SK-N-SH treated with all-trans-retinoic acid at 6 μM for 48 hours (cell line): ENCODE data around the gene SLC2A13.

Source experiments
- ATAC-seq: fragments of 200-7000 bp; cut with Tn5 transposase; 3 replicates; pipeline ENCODE4 v1.9.1; 2020; ENCODE audit warnings: mild to moderate bottlenecking, moderate library complexity
- ARNTL ChIP-seq: fragments of 450-650 bp; formaldehyde crosslinking; IDR thresholded peaks from 2 replicates; pipeline ENCODE4 v1.5.0; 2020; ENCODE audit warnings: low read depth, mild to moderate bottlenecking, moderate library complexity, borderline replicate concordance
- BACH2 ChIP-seq: fragments of 250-450 bp; sonication (Bioruptor Pico); IDR thresholded peaks from 2 replicates; pipeline ENCODE4 v1.9.0; 2021; ENCODE audit warnings: mild to moderate bottlenecking, borderline replicate concordance
- CREB5 ChIP-seq: fragments of 250-450 bp; sonication (Bioruptor Pico); IDR thresholded peaks from 2 replicates; pipeline ENCODE4 v1.5.1; 2020; ENCODE audit warnings: low read depth, mild to moderate bottlenecking, moderate library complexity
- CSRNP3 ChIP-seq: fragments of 250-450 bp; sonication (Bioruptor Pico); IDR thresholded peaks from 2 replicates; pipeline ENCODE4 v1.5.1; 2021; ENCODE audit warnings: mild to moderate bottlenecking, moderate library complexity
- ESRRG ChIP-seq: fragments of 250-450 bp; sonication (Bioruptor Pico); IDR thresholded peaks from 2 replicates; pipeline ENCODE4 v1.6.1; 2021; ENCODE audit warnings: mild to moderate bottlenecking
- GLIS3 ChIP-seq: fragments of 250-450 bp; sonication (Bioruptor Pico); IDR thresholded peaks from 2 replicates; pipeline ENCODE4 v1.5.0; 2020; ENCODE audit warnings: mild to moderate bottlenecking, moderate library complexity
- ISL1 ChIP-seq: fragments of 250-450 bp; sonication (Bioruptor Pico); IDR thresholded peaks from 2 replicates; pipeline ENCODE4 v2.1.2; 2022; ENCODE audit warnings: mild to moderate bottlenecking, moderate library complexity
- PATZ1 ChIP-seq: fragments of 250-450 bp; sonication (Bioruptor Pico); IDR thresholded peaks from 2 replicates; pipeline ENCODE4 v1.8.0; 2020; ENCODE audit warnings: mild to moderate bottlenecking, moderate library complexity, borderline replicate concordance
- PPARA ChIP-seq: fragments of 250-450 bp; sonication (Bioruptor Pico); IDR thresholded peaks from 2 replicates; pipeline ENCODE4 v1.5.0; 2020; ENCODE audit warnings: mild to moderate bottlenecking, borderline replicate concordance
- SNAI2 ChIP-seq: fragments of 250-450 bp; sonication (Bioruptor Pico); IDR thresholded peaks from 2 replicates; pipeline ENCODE4 v1.5.0; 2020; ENCODE audit warnings: mild to moderate bottlenecking, moderate library complexity
- TCF4 ChIP-seq: fragments of 250-450 bp; sonication (Bioruptor Pico); IDR thresholded peaks from 2 replicates; pipeline ENCODE4 v1.8.0; 2021; ENCODE audit warnings: mild to moderate bottlenecking, moderate library complexity, borderline replicate concordance
- TOX ChIP-seq: fragments of 250-450 bp; sonication (Bioruptor Pico); IDR thresholded peaks from 2 replicates; pipeline ENCODE4 v1.8.0; 2021; ENCODE audit warnings: mild to moderate bottlenecking, moderate library complexity, borderline replicate concordance
- TSHZ2 ChIP-seq: fragments of 250-450 bp; sonication (Bioruptor Pico); IDR thresholded peaks from 2 replicates; pipeline ENCODE4 v1.5.0; 2020; ENCODE audit warnings: mild to moderate bottlenecking, moderate library complexity
- ZC3H10 ChIP-seq: fragments of 250-450 bp; sonication (Bioruptor Pico); IDR thresholded peaks from 2 replicates; pipeline ENCODE4 v1.5.1; 2021; ENCODE audit warnings: mild to moderate bottlenecking, moderate library complexity
- ZFP3 ChIP-seq: fragments of 250-450 bp; sonication (Bioruptor Pico); IDR thresholded peaks from 2 replicates; pipeline ENCODE4 v1.5.0; 2020; ENCODE audit warnings: mild to moderate bottlenecking, moderate library complexity
- ZFP30 ChIP-seq: fragments of 450-650 bp; formaldehyde crosslinking; IDR thresholded peaks from 2 replicates; pipeline ENCODE4 v1.5.0; 2022; ENCODE audit warnings: mild to moderate bottlenecking, moderate library complexity
- ZNF565 ChIP-seq: fragments of 450-650 bp; formaldehyde crosslinking; conservative IDR thresholded peaks from 2 replicates; pipeline ENCODE4 v1.5.0; 2020; ENCODE audit warnings: low read depth, mild to moderate bottlenecking, moderate library complexity
- ZNF70 ChIP-seq: fragments of 450-650 bp; formaldehyde crosslinking; IDR thresholded peaks from 2 replicates; pipeline ENCODE4 v1.5.0; 2020; ENCODE audit warnings: mild to moderate bottlenecking, moderate library complexity
- ZNF8 ChIP-seq: fragments of 450-650 bp; formaldehyde crosslinking; IDR thresholded peaks from 2 replicates; pipeline ENCODE4 v1.5.0; 2020; ENCODE audit warnings: mild to moderate bottlenecking, moderate library complexity

SLC2A13 gene

GRCh38 chr12:39935839-39936238 lies 170.0 kb downstream of the SLC2A13 start:
- TF ChIP-seq CREB5 (CRISPR knock-in tag): no peak
- no peak for TF ChIP-seq PATZ1
- no peak for TF ChIP-seq ZC3H10 (CRISPR knock-in tag)
- TF ChIP-seq GLIS3: no peak
- TF ChIP-seq CSRNP3 (CRISPR knock-in tag): no peak
- TF ChIP-seq ISL1 (CRISPR knock-in tag): no peak
- TF ChIP-seq ESRRG (CRISPR knock-in tag): no peak
- TF ChIP-seq ZFP3 (CRISPR knock-in tag): no peak
- no peak for TF ChIP-seq TSHZ2 (CRISPR knock-in tag)
- TF ChIP-seq ZNF70 (CRISPR knock-in tag): no peak
- TF ChIP-seq ZNF8: no peak
- no peak for TF ChIP-seq SNAI2 (CRISPR knock-in tag)
- TF ChIP-seq PPARA (CRISPR knock-in tag): no peak
- TF ChIP-seq ARNTL (CRISPR knock-in tag): no peak
- no peak for TF ChIP-seq TCF4 (CRISPR knock-in tag)
- no peak for TF ChIP-seq TOX (CRISPR knock-in tag)
- TF ChIP-seq BACH2 (CRISPR knock-in tag): no peak

GRCh38 chr12:39935275-39935674 lies 170.6 kb downstream of the SLC2A13 start:
- no peak for TF ChIP-seq ZNF70 (CRISPR knock-in tag)
- TF ChIP-seq ZFP30 (CRISPR knock-in tag): no peak
- TF ChIP-seq TSHZ2 (CRISPR knock-in tag): no peak
- TF ChIP-seq PATZ1: no peak
- TF ChIP-seq ZC3H10 (CRISPR knock-in tag): no peak
- TF ChIP-seq GLIS3: no peak
- no peak for TF ChIP-seq SNAI2 (CRISPR knock-in tag)
- no peak for ATAC-seq

More at GRCh38 chr12:39935839-39936238, 170.0 kb downstream of the SLC2A13 start:
- ATAC-seq: no peak

- no peak for ATAC-seq
- TF ChIP-seq ARNTL (CRISPR knock-in tag) (no peak), TSHZ2 (CRISPR knock-in tag) (no peak), ZNF565 (CRISPR knock-in tag) (no peak)
Measured at GRCh38 chr12:39931857-39932256, 174.0 kb downstream of the SLC2A13 start.
